Panc1 (cell line): ENCODE results near the gene TSSC4. TPM values are rescaled to one million over a fixed set of nuclear protein-coding genes. Genes with fewer than 3 reads are reported as not detected.

Experiments used
- ATAC-seq: fragments of 200-7000 bp; cut with Tn5 transposase; 2 replicates; pipeline ENCODE4 v1.9.1; 2020; ENCODE audit warnings: mild to moderate bottlenecking, moderate library complexity
- BruUV-seq: library from RNA; stranded (reverse); fragments of 400-500 nt; replicated peaks from 2 replicates; lab custom pipeline; 2021; lab: Mats Ljungman, UMichigan
- CTCF ChIA-PET: fragments of 300-600 bp; sonication (Branson Sonifier 250); formaldehyde crosslinking; loops from one replicate; lab custom pipeline; 2022; ENCODE audit warnings: antibody characterized with exemption; lab: Charles Lee
- POLR2A ChIA-PET: fragments of 300-600 bp; sonication (Branson Sonifier 250); formaldehyde crosslinking; loops from one replicate; lab custom pipeline; 2022; ENCODE audit warnings: antibody characterized with exemption; lab: Charles Lee
- DNase-seq: peaks from one replicate; pipeline ENCODE4 v3.0.0-alpha.2; 2010; ENCODE audit warnings: low read depth, low spot score
- H3K27ac ChIP-seq: 2 replicates; pipeline ENCODE4 v1.5.1; 2011; ENCODE audit warnings: mild to moderate bottlenecking, low read length, inconsistent platforms
- H3K27me3 ChIP-seq: fragments of 200-500 bp; sonication (Bioruptor generic); 2 replicates; pipeline ENCODE4 v1.6.0; 2014; ENCODE audit warnings: low read length, inconsistent platforms; ENCODE audit not compliant: control insufficient read depth, insufficient read depth
- H3K36me3 ChIP-seq: fragments of 200-500 bp; sonication (Bioruptor generic); 2 replicates; pipeline ENCODE4 v1.5.1; 2014; ENCODE audit warnings: inconsistent platforms, mild to moderate bottlenecking, low read length, moderate library complexity; ENCODE audit not compliant: control insufficient read depth, insufficient read depth
- H3K4me1 ChIP-seq: 2 replicates; pipeline ENCODE4 v1.5.1; 2011; ENCODE audit warnings: inconsistent platforms, mild to moderate bottlenecking, low read length, moderate library complexity; ENCODE audit not compliant: control insufficient read depth, insufficient read depth
- H3K4me3 ChIP-seq, 2 experiments: 2 replicates each; pipeline ENCODE4 v1.5.1; 2011 to 2012; ENCODE audit warnings: low read depth in 2 of 2, low read length in 2 of 2, mild to moderate bottlenecking in 2 of 2, inconsistent platforms in 1 of 2, moderate library complexity in 1 of 2
- H3K9me3 ChIP-seq: fragments of 200-500 bp; sonication (Bioruptor generic); 2 replicates; pipeline ENCODE4 v1.5.1; 2014; ENCODE audit warnings: low read depth, mild to moderate bottlenecking, inconsistent platforms, low read length, moderate library complexity; ENCODE audit not compliant: control insufficient read depth, insufficient read depth
- POLR2AphosphoS5 ChIP-seq: IDR thresholded peaks from 2 replicates; pipeline ENCODE4 v1.6.1; 2012; ENCODE audit warnings: mild to moderate bottlenecking, low read depth, low read length, moderate library complexity
- SIN3A ChIP-seq: IDR thresholded peaks from 2 replicates; pipeline ENCODE4 v1.6.1; 2012; ENCODE audit warnings: low read depth, mild to moderate bottlenecking, low read length, moderate library complexity, borderline replicate concordance; ENCODE audit not compliant: insufficient read depth
- TCF7L2 ChIP-seq: IDR thresholded peaks from 2 replicates; pipeline ENCODE4 v1.6.1; 2011; ENCODE audit warnings: mild to moderate bottlenecking, low read depth, low read length, inconsistent platforms
- in situ Hi-C: cut with HindIII; loops from 2 replicates; pipeline ENCODE4 v1.10.0; 2016; ENCODE audit warnings: low sequenced_read_pairs, low pct_unique_long_range_greater_than_20kb
- intact Hi-C: fragments of 100-400 bp; cut with micrococcal nuclease; formaldehyde crosslinking; loops from one replicate; pipeline ENCODE4 v1.10.0; 2022; ENCODE audit not compliant: unreplicated experiment
- total RNA-seq: library from RNA; stranded (reverse); gene quantifications from one replicate; pipeline ENCODE4 v1.2.1, GENCODE V29; 2021; ENCODE audit not compliant: unreplicated experiment
- TF ChIP-seq, protein P1 (sequence below): fragments of 450-650 bp; IDR thresholded peaks from 2 replicates; pipeline ENCODE4 v1.5.1; 2017; ENCODE audit warnings: mild to moderate bottlenecking
- TF ChIP-seq, protein P2 (sequence below), 2 experiments: IDR thresholded peaks; 2 replicates each; pipeline ENCODE4 v1.6.1; 2011 to 2012; ENCODE audit warnings: low read depth in 2 of 2, control low read depth in 1 of 2, low read length in 1 of 2, mild to moderate bottlenecking in 1 of 2, moderate library complexity in 1 of 2; ENCODE audit not compliant: insufficient read depth in 1 of 2

TSSC4 gene
- total RNA-seq, 1 experiment from 2014 or later = 132 TPM

DNA sequence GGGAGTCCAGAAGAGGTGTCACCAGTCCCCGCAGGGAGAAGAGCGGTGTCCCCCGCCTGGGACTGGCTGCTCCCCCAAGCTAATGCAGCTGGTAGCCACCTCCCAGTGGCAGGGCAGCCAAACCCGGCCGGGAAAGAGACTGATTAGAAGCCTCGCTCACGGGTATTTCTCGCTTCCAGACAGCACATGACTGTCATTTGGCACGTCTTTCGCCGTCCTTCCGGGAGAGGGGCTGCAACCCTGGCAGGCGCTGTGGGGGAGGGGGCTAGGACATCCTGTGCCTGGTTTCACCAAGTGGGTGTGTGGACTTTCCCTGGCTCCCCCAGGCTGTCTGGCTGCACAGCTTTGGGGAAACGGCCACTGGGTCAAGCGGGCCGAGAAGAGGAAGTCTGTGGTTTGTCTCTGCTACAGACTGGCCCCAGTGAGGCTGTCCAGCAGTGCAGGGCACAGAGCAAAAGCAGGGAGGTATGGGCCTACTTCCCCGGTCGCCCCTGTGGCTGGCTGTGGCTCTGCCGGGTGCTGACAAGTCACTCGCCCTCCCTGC is 19.7 kb upstream of the TSSC4 start:
- in situ Hi-C loops = no loop called here
- Histone ChIP-seq H3K27me3 (no peaks in the 10 kb centered on the region), H3K36me3 (no peaks in the 10 kb centered on the region; the same call in 1 of the 2 replicates), H3K4me3 (no peak overlapping the region), H3K4me1 (peaks cover 48% of the 10 kb centered on the region), H3K9me3 (no peaks in the 10 kb centered on the region), H3K27ac (no peak overlapping the region)
- CTCF ChIA-PET = no interaction called here
- POLR2A ChIA-PET = interaction anchor here (0.6 kb wide), 1 partner anchor 36 kb away, joined by 3 read pairs; no protein-coding TSS in a partner anchor
- intact Hi-C loops = no loop called here
- BruUV-seq = no TSS peak
- TF ChIP-seq, protein P1, sequence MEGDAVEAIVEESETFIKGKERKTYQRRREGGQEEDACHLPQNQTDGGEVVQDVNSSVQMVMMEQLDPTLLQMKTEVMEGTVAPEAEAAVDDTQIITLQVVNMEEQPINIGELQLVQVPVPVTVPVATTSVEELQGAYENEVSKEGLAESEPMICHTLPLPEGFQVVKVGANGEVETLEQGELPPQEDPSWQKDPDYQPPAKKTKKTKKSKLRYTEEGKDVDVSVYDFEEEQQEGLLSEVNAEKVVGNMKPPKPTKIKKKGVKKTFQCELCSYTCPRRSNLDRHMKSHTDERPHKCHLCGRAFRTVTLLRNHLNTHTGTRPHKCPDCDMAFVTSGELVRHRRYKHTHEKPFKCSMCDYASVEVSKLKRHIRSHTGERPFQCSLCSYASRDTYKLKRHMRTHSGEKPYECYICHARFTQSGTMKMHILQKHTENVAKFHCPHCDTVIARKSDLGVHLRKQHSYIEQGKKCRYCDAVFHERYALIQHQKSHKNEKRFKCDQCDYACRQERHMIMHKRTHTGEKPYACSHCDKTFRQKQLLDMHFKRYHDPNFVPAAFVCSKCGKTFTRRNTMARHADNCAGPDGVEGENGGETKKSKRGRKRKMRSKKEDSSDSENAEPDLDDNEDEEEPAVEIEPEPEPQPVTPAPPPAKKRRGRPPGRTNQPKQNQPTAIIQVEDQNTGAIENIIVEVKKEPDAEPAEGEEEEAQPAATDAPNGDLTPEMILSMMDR = no peak
- TF ChIP-seq POLR2AphosphoS5 (no peak), TCF7L2 (no peak)
- ATAC-seq = no peak
- DNase-seq = no peak

DNA sequence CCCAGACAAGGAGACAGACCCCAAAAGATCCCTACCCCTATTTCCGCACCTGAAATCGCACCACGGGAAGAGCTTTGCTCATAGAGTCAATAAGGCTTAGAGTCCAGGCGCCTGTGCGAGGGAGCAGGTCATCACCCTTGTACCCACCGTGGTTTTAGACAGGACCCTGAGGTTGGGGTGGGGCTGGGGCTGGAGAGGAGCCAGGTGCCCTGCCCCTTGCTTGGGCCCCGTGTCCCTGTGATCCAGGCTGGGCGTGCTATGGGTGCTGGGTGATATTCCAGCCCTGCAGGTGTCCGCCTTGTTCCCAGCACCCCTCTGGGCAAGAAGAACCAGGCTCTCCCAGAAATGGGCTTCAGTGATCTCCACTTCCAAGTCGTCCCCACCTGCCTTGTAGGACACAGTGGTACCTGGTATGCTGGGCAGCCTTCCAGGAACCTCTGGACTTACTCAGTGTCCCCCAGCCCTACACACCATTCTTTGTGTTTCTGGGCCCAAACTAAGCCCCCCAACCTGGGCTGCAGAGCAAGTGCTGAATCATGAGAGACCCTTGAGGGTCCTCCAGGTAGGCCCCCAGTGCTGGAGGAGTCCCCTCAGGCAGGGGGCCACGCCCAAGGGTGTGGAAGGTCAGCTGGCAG is 18.9 kb upstream of the TSSC4 start:
- Histone ChIP-seq H3K4me3 (no peak overlapping the region), H3K27me3 (no peaks in the 10 kb centered on the region), H3K4me1 (peaks cover 53% of the 10 kb centered on the region), H3K27ac (no peak overlapping the region), H3K9me3 (no peaks in the 10 kb centered on the region), H3K36me3 (no peaks in the 10 kb centered on the region; the same call in 1 of the 2 replicates)
- ATAC-seq (no peak), DNase-seq (no peak)
- BruUV-seq = no TSS peak
- POLR2A ChIA-PET = no interaction called here
- in situ Hi-C loops (no loop called here), intact Hi-C loops (no loop called here)
- TF ChIP-seq POLR2AphosphoS5 (no peak), TCF7L2 (no peak), SIN3A (no peak)
- TF ChIP-seq, protein P1 = no peak
- TF ChIP-seq, protein P2, sequence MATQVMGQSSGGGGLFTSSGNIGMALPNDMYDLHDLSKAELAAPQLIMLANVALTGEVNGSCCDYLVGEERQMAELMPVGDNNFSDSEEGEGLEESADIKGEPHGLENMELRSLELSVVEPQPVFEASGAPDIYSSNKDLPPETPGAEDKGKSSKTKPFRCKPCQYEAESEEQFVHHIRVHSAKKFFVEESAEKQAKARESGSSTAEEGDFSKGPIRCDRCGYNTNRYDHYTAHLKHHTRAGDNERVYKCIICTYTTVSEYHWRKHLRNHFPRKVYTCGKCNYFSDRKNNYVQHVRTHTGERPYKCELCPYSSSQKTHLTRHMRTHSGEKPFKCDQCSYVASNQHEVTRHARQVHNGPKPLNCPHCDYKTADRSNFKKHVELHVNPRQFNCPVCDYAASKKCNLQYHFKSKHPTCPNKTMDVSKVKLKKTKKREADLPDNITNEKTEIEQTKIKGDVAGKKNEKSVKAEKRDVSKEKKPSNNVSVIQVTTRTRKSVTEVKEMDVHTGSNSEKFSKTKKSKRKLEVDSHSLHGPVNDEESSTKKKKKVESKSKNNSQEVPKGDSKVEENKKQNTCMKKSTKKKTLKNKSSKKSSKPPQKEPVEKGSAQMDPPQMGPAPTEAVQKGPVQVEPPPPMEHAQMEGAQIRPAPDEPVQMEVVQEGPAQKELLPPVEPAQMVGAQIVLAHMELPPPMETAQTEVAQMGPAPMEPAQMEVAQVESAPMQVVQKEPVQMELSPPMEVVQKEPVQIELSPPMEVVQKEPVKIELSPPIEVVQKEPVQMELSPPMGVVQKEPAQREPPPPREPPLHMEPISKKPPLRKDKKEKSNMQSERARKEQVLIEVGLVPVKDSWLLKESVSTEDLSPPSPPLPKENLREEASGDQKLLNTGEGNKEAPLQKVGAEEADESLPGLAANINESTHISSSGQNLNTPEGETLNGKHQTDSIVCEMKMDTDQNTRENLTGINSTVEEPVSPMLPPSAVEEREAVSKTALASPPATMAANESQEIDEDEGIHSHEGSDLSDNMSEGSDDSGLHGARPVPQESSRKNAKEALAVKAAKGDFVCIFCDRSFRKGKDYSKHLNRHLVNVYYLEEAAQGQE (IDR thresholded peaks at IDR 0.05; ENCODE audit: insufficient read depth in 1 of 2, low read depth in 2 of 2, low read length in 1 of 2) = no peak
- CTCF ChIA-PET = no interaction called here
